HG02642 (cell line): ENCODE data around the gene CACNA1I.

Experiments
- ATAC-seq: cut with Tn5 transposase; IDR thresholded peaks from one replicate; pipeline ENCODE4 v1.9.1; 2021; ENCODE audit warnings: mild to moderate bottlenecking; ENCODE audit not compliant: unreplicated experiment, poor library complexity

Gene CACNA1I

DNA sequence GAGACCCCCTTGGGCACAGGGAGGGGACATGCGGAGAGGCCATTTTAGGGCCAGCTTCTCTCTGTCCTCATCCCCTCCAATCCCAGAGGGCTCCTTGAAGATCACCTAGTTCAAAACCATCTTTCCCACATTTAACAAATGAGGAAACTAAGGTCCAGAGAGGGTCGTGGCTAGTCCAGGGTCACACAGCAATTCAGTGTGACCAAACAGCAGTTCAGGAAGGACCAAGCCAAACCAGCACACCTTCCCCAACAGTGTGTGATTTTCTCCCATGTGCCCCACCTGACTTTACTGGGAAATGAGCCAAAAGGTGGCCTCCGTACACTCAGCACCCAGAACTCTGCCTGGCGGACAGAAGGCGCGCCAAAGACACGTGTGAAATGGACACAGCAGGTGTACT lies 51.3 kb downstream of the CACNA1I start:
- no peak for ATAC-seq

GRCh38 chr22:39622881-39623367 lies 52.4 kb downstream of the CACNA1I start:
- no peak for ATAC-seq

GRCh38 chr22:39623603-39624500 lies 53.3 kb downstream of the CACNA1I start:
- ATAC-seq, result no peak

GRCh38 chr22:39624501-39624821 lies 53.9 kb downstream of the CACNA1I start:
- ATAC-seq, result no peak

- no peak for ATAC-seq
Measured at GRCh38 chr22:39625569-39626537, 55.3 kb downstream of the CACNA1I start.

DNA sequence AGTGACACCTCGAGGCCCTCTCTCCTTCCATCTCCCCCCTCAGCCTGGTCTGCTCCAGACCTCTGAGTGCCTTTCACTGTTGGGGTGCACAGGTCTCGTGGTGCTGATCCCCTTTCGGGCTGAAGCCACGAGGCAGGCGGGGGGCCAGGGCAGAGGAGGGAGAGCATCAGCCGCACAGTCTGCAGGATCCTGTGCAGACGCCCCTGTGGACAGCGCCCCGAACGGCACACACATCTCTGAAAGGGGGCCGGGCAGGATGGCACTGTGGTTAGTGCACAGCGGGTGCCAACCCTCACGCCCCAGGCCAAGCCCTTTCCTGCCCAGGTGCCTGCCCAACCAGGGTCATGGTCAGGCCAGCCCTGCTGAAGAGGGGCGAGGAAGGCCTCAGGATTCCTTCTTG lies 56.7 kb downstream of the CACNA1I start:
- ATAC-seq, result no peak

GRCh38 chr22:39627865-39628562 lies 57.5 kb downstream of the CACNA1I start:
- no peak for ATAC-seq

GRCh38 chr22:39628563-39629080 lies 58.1 kb downstream of the CACNA1I start:
- ATAC-seq, result no peak

GRCh38 chr22:39629851-39630250 lies 59.3 kb downstream of the CACNA1I start:
- ATAC-seq, result no peak

DNA sequence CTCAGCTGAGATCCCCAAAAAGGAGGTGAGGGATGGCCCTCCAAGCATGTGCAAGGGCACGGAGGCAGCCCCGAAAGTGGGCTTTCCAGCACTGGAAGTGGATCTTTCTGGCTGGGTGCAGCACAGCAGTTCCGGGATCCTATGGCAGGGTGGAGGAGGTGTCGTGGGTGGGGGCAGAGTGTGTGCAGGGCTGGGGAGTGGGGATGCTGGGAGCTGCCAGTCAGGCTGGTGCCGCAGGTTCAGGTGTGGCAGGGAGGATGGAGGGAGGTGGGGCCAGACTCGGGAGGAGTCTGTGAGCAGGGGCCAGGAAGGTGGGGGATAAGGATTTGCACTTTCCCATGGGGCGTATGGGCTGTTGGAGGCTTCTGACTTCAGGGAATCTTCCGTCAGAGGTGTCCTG lies 60.2 kb downstream of the CACNA1I start:
- ATAC-seq, result no peak

GRCh38 chr22:39631381-39632286 lies 61.1 kb downstream of the CACNA1I start:
- no peak for ATAC-seq

GRCh38 chr22:39634530-39635405 lies 64.2 kb downstream of the CACNA1I start:
- no peak for ATAC-seq

- no peak for ATAC-seq
Measured at GRCh38 chr22:39635719-39636118, 65.2 kb downstream of the CACNA1I start.

DNA sequence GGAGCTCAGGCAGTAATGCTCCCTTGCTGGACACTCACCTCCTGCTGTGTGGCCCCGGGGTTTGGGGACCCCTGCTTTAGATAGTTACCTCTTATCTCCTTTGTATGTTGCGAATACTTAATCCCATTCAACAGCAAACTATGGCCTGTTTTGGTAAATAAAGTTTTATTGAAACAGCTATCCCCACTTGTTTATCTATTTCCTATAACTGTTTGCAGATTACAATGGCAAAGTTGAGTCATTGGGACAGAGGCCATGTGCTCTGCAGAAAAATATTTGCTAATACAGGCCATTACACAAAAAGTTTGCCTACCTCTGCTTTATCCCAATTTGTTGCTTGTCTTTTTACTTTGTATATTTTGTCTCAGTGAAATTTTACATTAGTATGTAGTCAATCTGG lies 68.4 kb downstream of the CACNA1I start:
- no peak for ATAC-seq

- no peak for ATAC-seq
Measured at GRCh38 chr22:39641660-39642310, 71.2 kb downstream of the CACNA1I start.

DNA sequence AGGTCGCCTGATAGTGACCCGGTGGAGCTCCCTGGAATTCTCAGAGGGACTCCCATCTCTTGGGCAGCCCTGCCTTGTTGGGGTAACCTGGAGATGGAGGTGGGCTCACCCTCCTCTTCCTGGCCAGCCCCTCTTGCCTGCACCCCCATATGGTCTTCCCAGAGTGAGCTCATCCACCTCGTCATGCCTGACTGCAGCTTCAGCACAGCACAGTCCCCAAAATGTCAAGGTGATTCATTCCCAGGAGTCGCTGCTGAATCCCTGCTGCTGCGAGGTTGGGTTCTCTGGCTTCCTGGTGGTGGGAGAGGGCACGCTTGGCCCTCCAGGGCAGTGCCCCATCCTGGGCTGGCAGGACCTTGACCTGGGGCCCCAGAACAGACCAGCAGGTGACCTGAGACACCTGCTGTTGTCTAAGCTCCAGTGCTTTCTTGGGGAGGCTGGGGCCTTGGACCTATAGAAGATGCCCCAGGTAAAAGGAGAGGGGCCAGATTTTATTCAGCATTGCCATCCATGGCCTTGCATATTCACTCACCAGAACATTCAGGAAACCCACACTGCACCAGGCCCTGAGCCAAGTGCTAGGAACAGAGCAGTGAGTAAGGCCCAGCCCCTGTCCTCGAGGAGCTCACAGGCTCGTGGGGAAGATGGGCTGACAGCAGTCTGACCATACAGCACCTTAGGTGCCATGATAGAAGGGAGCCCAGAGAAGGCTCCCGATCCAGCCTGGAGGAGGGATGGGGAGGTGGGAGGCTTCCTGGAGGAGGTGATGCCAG lies 72.9 kb downstream of the CACNA1I start:
- no peak for ATAC-seq

GRCh38 chr22:39645532-39645931 lies 75.0 kb downstream of the CACNA1I start:
- no peak for ATAC-seq
